Activated CD8-positive, alpha-beta memory T cell treated with anti-CD3 and anti-CD28 coated beads, Interleukin-2, amount 50 U/mL, for 1 hour (primary cell): ENCODE measurements around the gene FOXC1.

ENCODE experiments used
- DNase-seq: peaks from one replicate; pipeline ENCODE4 v3.0.0-alpha.2; 2020; ENCODE audit errors: extremely low read depth

FOXC1 gene

GRCh38 chr6:1643830-1644445 is 34.2 kb downstream of the FOXC1 start:
- no peak for DNase-seq

- no peak for DNase-seq
Measured at GRCh38 chr6:1644516-1645060, 34.9 kb downstream of the FOXC1 start.

- no peak for DNase-seq
Measured at GRCh38 chr6:1645466-1646185, 35.9 kb downstream of the FOXC1 start.

GRCh38 chr6:1651362-1651761 is 41.6 kb downstream of the FOXC1 start:
- no peak for DNase-seq

GRCh38 chr6:1652842-1653241 is 43.1 kb downstream of the FOXC1 start:
- no peak for DNase-seq

GRCh38 chr6:1654054-1654453 is 44.3 kb downstream of the FOXC1 start:
- no peak for DNase-seq

GRCh38 chr6:1657116-1657770 is 47.5 kb downstream of the FOXC1 start:
- DNase-seq, result no peak

- DNase-seq, result no peak
Measured at GRCh38 chr6:1657771-1658165, 48.1 kb downstream of the FOXC1 start.

GRCh38 chr6:1658212-1659005 is 48.7 kb downstream of the FOXC1 start:
- no peak for DNase-seq

- no peak for DNase-seq
Measured at GRCh38 chr6:1659816-1660215, 50.1 kb downstream of the FOXC1 start.

- DNase-seq, result no peak
Measured at GRCh38 chr6:1662534-1662933, 52.8 kb downstream of the FOXC1 start.
